ENCODE results near the gene FHIT. TPM values are rescaled to one million over a fixed set of nuclear protein-coding genes. Genes with fewer than 3 reads are reported as not detected.

FHIT gene
- total and polyA plus RNA-seq, 4 donors, result 6.9 to 16.5 (median 9.9) TPM

GRCh38 chr3:60867200-60867599 is 384.1 kb downstream of the FHIT start:
- H3K36me3 ChIP-seq (ENCODE audit: control insufficient read depth, insufficient read depth, low read length), result no peaks in the 10 kb centered on the region
- H3K4me3 ChIP-seq (ENCODE audit: low read depth, low read length), result no peak overlapping the region
- H3K9me3 ChIP-seq (ENCODE audit: control insufficient read depth, insufficient read depth, low read length), result no peaks in the 10 kb centered on the region
- no peaks in the 10 kb centered on the region for H3K4me1 ChIP-seq (ENCODE audit: control insufficient read depth, insufficient read depth, low read length)
- no peak for DNase-seq (ENCODE audit: low read depth in 4 of 6, low spot score in 6 of 6)
- no peaks in the 10 kb centered on the region for H3K27me3 ChIP-seq (ENCODE audit: control insufficient read depth, insufficient read depth, low read length)
- H3K27ac ChIP-seq (ENCODE audit: low read depth, low read length), result no peak overlapping the region

- Histone ChIP-seq H3K27me3 (ENCODE audit: control insufficient read depth, insufficient read depth, low read length) (no peaks in the 10 kb centered on the region), H3K4me3 (ENCODE audit: low read depth, low read length) (no peak overlapping the region), H3K4me1 (ENCODE audit: control insufficient read depth, insufficient read depth, low read length) (no peaks in the 10 kb centered on the region), H3K9me3 (ENCODE audit: control insufficient read depth, insufficient read depth, low read length) (no peaks in the 10 kb centered on the region), H3K27ac (ENCODE audit: low read depth, low read length) (no peak overlapping the region), H3K36me3 (ENCODE audit: control insufficient read depth, insufficient read depth, low read length) (no peaks in the 10 kb centered on the region)
- WGBS (ENCODE audit: insufficient coverage), result 92% methylated on average over 4 of the region's 4 CpGs
- DNase-seq (ENCODE audit: low read depth in 4 of 6, low spot score in 6 of 6), result no peak
Observed at GRCh38 chr3:60856257-60857046, 394.8 kb downstream of the FHIT start.

GRCh38 chr3:60855250-60855649 is 396.0 kb downstream of the FHIT start:
- Histone ChIP-seq H3K9me3 (ENCODE audit: control insufficient read depth, insufficient read depth, low read length) (no peaks in the 10 kb centered on the region), H3K4me3 (ENCODE audit: low read depth, low read length) (no peak overlapping the region), H3K27me3 (ENCODE audit: control insufficient read depth, insufficient read depth, low read length) (no peaks in the 10 kb centered on the region), H3K36me3 (ENCODE audit: control insufficient read depth, insufficient read depth, low read length) (no peaks in the 10 kb centered on the region), H3K4me1 (ENCODE audit: control insufficient read depth, insufficient read depth, low read length) (no peaks in the 10 kb centered on the region), H3K27ac (ENCODE audit: low read depth, low read length) (no peak overlapping the region)
- no peak for DNase-seq (ENCODE audit: low read depth in 4 of 6, low spot score in 6 of 6)
- WGBS (ENCODE audit: insufficient coverage), result no CpG with 5 or more reads among the region's 2 CpGs

GRCh38 chr3:60854791-60855190 is 396.5 kb downstream of the FHIT start:
- Histone ChIP-seq H3K36me3 (ENCODE audit: control insufficient read depth, insufficient read depth, low read length) (no peaks in the 10 kb centered on the region), H3K4me1 (ENCODE audit: control insufficient read depth, insufficient read depth, low read length) (no peaks in the 10 kb centered on the region), H3K4me3 (ENCODE audit: low read depth, low read length) (no peak overlapping the region), H3K27ac (ENCODE audit: low read depth, low read length) (no peak overlapping the region), H3K9me3 (ENCODE audit: control insufficient read depth, insufficient read depth, low read length) (no peaks in the 10 kb centered on the region), H3K27me3 (ENCODE audit: control insufficient read depth, insufficient read depth, low read length) (no peaks in the 10 kb centered on the region)
- no peak for DNase-seq (ENCODE audit: low read depth in 4 of 6, low spot score in 6 of 6)
- 100% methylated on average over 1 of the region's 1 CpG for WGBS (ENCODE audit: insufficient coverage)

- no peak overlapping the region for H3K4me3 ChIP-seq (ENCODE audit: low read depth, low read length)
- H3K27me3 ChIP-seq (ENCODE audit: control insufficient read depth, insufficient read depth, low read length), result no peaks in the 10 kb centered on the region
- H3K27ac ChIP-seq (ENCODE audit: low read depth, low read length), result no peak overlapping the region
- H3K9me3 ChIP-seq (ENCODE audit: control insufficient read depth, insufficient read depth, low read length), result no peaks in the 10 kb centered on the region
- DNase-seq (ENCODE audit: low read depth in 4 of 6, low spot score in 6 of 6), result no peak
- H3K36me3 ChIP-seq (ENCODE audit: control insufficient read depth, insufficient read depth, low read length), result no peaks in the 10 kb centered on the region
- WGBS (ENCODE audit: insufficient coverage), result no CpG with 5 or more reads among the region's 2 CpGs
- H3K4me1 ChIP-seq (ENCODE audit: control insufficient read depth, insufficient read depth, low read length), result no peaks in the 10 kb centered on the region
Observed at GRCh38 chr3:60847791-60848190, 403.5 kb downstream of the FHIT start.

GRCh38 chr3:60844256-60844655 is 407.0 kb downstream of the FHIT start:
- WGBS (ENCODE audit: insufficient coverage), result no CpG with 5 or more reads among the region's 1 CpG
- Histone ChIP-seq H3K27ac (ENCODE audit: low read depth, low read length) (no peak overlapping the region), H3K36me3 (ENCODE audit: control insufficient read depth, insufficient read depth, low read length) (no peaks in the 10 kb centered on the region), H3K9me3 (ENCODE audit: control insufficient read depth, insufficient read depth, low read length) (no peaks in the 10 kb centered on the region), H3K4me3 (ENCODE audit: low read depth, low read length) (no peak overlapping the region), H3K27me3 (ENCODE audit: control insufficient read depth, insufficient read depth, low read length) (no peaks in the 10 kb centered on the region), H3K4me1 (ENCODE audit: control insufficient read depth, insufficient read depth, low read length) (no peaks in the 10 kb centered on the region)
- DNase-seq (ENCODE audit: low read depth in 4 of 6, low spot score in 6 of 6), result no peak

GRCh38 chr3:60841355-60841754 is 409.9 kb downstream of the FHIT start:
- H3K27me3 ChIP-seq (ENCODE audit: control insufficient read depth, insufficient read depth, low read length), result no peaks in the 10 kb centered on the region
- no peaks in the 10 kb centered on the region for H3K9me3 ChIP-seq (ENCODE audit: control insufficient read depth, insufficient read depth, low read length)
- no CpG with 5 or more reads among the region's 2 CpGs for WGBS (ENCODE audit: insufficient coverage)
- DNase-seq (ENCODE audit: low read depth in 4 of 6, low spot score in 6 of 6), result peak in 1 of 6 donors; percentile 3
- H3K4me1 ChIP-seq (ENCODE audit: control insufficient read depth, insufficient read depth, low read length), result no peaks in the 10 kb centered on the region
- no peak overlapping the region for H3K27ac ChIP-seq (ENCODE audit: low read depth, low read length)
- H3K4me3 ChIP-seq (ENCODE audit: low read depth, low read length), result no peak overlapping the region
- H3K36me3 ChIP-seq (ENCODE audit: control insufficient read depth, insufficient read depth, low read length), result no peaks in the 10 kb centered on the region

GRCh38 chr3:60839246-60839645 is 412.0 kb downstream of the FHIT start:
- Histone ChIP-seq H3K27me3 (ENCODE audit: control insufficient read depth, insufficient read depth, low read length) (no peaks in the 10 kb centered on the region), H3K27ac (ENCODE audit: low read depth, low read length) (no peak overlapping the region), H3K4me3 (ENCODE audit: low read depth, low read length) (no peak overlapping the region), H3K9me3 (ENCODE audit: control insufficient read depth, insufficient read depth, low read length) (no peaks in the 10 kb centered on the region), H3K4me1 (ENCODE audit: control insufficient read depth, insufficient read depth, low read length) (no peaks in the 10 kb centered on the region), H3K36me3 (ENCODE audit: control insufficient read depth, insufficient read depth, low read length) (no peaks in the 10 kb centered on the region)
- DNase-seq (ENCODE audit: low read depth in 4 of 6, low spot score in 6 of 6), result peak in 5 of 6 donors; percentile 7 to 82 (median 23)
- WGBS (ENCODE audit: insufficient coverage), result 56% methylated on average over 3 of the region's 4 CpGs

- no peaks in the 10 kb centered on the region for H3K27me3 ChIP-seq (ENCODE audit: control insufficient read depth, insufficient read depth, low read length)
- no peak overlapping the region for H3K27ac ChIP-seq (ENCODE audit: low read depth, low read length)
Observed at GRCh38 chr3:60835796-60836195, 415.5 kb downstream of the FHIT start.

GRCh38 chr3:60829058-60829457 is 422.2 kb downstream of the FHIT start:
- no peaks in the 10 kb centered on the region for H3K27me3 ChIP-seq (ENCODE audit: control insufficient read depth, insufficient read depth, low read length)
- 100% methylated on average over 1 of the region's 1 CpG for WGBS (ENCODE audit: insufficient coverage)
- no peaks in the 10 kb centered on the region for H3K4me1 ChIP-seq (ENCODE audit: control insufficient read depth, insufficient read depth, low read length)
- no peaks in the 10 kb centered on the region for H3K9me3 ChIP-seq (ENCODE audit: control insufficient read depth, insufficient read depth, low read length)
- DNase-seq (ENCODE audit: low read depth in 4 of 6, low spot score in 6 of 6), result no peak
- no peak overlapping the region for H3K4me3 ChIP-seq (ENCODE audit: low read depth, low read length)
- H3K27ac ChIP-seq (ENCODE audit: low read depth, low read length), result no peak overlapping the region
- no peaks in the 10 kb centered on the region for H3K36me3 ChIP-seq (ENCODE audit: control insufficient read depth, insufficient read depth, low read length)

More at GRCh38 chr3:60835796-60836195, 415.5 kb downstream of the FHIT start:
- Histone ChIP-seq H3K9me3 (ENCODE audit: control insufficient read depth, insufficient read depth, low read length) (no peaks in the 10 kb centered on the region), H3K4me3 (ENCODE audit: low read depth, low read length) (no peak overlapping the region), H3K36me3 (ENCODE audit: control insufficient read depth, insufficient read depth, low read length) (no peaks in the 10 kb centered on the region), H3K4me1 (ENCODE audit: control insufficient read depth, insufficient read depth, low read length) (no peaks in the 10 kb centered on the region)
- DNase-seq (ENCODE audit: low read depth in 4 of 6, low spot score in 6 of 6), result no peak
- WGBS (ENCODE audit: insufficient coverage), result no CpG with 5 or more reads among the region's 5 CpGs

Data from spinal cord (tissue), 10 donors.